ENCODE data around the gene PFKFB3.
"Not testable (repeated sequence)": the region's sequence is repeated elsewhere in the genome, so short reads cannot be mapped to it uniquely, and the experiment has no call there.

The PFKFB3 gene

GRCh38 chr10:6267941-6268340, 65.2 kb downstream of the PFKFB3 start:
- in situ Hi-C loops (cut with HindIII; ENCODE audit: low sequenced_read_pairs): no loop called here

DNA sequence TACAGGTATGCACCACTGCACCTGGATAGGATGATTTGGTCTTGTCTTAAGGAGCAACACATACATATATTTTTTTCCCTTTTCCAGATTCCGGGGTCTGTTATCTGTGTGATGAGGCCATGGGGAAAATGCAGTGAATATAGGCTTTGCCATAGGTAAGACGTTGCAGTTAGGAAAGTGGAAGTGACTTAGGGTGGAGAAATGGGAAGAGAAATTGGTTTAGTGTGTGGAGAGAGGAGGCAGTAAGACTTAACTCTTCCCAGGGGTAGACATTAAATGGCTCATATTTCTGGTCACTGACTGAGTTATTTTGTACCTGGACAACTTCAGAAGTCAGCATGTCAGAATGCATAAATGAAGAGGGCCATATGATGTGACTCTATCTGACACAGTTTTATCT, 66.7 kb downstream of the PFKFB3 start:
- in situ Hi-C loops (cut with HindIII; ENCODE audit: low sequenced_read_pairs): no loop called here

DNA sequence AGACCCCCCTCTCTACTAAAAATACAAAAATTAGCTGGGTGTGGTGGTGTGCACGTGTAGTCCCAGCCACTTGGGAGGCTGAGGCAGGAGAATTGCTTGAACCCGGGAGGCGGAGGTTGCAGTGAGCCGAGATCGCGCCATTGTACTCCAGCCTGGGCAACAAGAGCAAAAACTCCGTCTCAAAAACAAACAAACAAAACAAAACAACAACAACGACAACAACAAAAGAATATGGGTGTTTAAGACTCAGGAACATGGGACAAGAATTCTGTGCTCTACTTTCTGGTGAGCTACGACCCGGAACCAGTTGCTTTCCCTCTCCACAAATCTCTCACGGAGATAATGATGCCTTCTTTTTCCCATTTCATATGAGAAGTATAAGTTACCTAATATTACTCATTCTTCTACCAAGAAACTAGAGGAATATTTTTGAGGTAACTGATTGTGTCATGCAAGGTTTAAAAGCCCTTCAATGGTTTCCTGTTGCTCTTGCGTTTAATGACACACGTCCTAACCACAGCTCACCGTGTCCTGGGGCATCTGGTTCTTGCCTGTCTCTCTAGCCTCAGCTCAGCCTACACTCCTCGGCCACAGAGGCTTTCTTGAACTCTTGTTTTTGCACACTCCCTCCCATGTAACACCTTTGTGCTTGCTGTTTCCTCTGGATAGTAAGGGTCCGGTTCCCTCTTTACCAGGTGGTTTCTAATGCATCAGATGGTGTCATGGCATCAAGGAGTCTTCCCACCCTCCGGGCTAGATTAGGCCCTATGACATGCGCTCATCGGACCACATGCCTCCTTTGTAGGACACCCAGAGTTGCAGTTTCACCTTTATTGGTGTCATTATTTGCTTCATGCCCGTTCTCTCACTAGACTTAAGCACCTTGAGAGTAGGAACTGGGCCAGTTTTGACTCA, 67.5 kb downstream of the PFKFB3 start:
- in situ Hi-C loops (cut with HindIII; ENCODE audit: low sequenced_read_pairs): no loop called here

DNA sequence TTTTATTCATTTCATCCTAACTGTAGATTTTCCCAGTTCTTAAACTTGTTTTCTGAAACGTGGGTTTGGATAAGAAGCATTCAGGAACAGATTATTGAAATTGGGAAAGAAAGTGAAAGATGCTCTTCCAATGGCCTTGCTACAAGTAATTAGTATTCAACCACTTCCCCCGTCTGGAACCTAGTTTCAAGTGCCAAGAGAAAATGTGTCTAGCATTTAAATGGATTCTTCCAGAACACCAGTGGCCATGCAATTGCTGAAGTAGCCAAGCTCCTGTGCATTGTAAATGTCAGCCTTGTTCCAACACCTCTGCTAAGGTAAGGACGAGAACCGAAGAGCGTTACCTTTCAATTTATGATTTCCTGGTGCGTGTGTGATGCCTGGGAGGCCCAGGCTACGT, 68.2 kb downstream of the PFKFB3 start:
- in situ Hi-C loops (cut with HindIII; ENCODE audit: low sequenced_read_pairs): no loop called here

DNA sequence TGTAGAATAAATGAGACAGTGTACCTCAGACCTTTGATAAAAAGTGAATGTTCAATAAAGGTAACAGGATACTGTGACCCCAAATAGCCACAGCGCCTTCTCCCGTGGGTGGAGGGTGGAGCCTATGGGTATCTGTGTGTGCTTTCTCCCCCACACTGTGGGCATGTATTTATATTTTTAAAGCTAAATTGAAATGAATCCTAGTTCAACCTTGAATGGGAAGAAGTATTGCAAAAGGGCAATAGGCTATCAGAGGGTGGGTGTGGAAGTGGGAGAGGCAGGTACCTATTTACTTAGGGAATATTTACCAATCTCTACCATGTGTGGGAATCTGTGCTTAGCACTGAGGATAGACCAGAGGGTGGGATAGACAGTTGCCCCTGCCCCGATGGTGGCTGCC, 68.9 kb downstream of the PFKFB3 start:
- in situ Hi-C loops (cut with HindIII; ENCODE audit: low sequenced_read_pairs): no loop called here

GRCh38 chr10:6272126-6272525, 69.4 kb downstream of the PFKFB3 start:
- in situ Hi-C loops (cut with HindIII; ENCODE audit: low sequenced_read_pairs): no loop called here

DNA sequence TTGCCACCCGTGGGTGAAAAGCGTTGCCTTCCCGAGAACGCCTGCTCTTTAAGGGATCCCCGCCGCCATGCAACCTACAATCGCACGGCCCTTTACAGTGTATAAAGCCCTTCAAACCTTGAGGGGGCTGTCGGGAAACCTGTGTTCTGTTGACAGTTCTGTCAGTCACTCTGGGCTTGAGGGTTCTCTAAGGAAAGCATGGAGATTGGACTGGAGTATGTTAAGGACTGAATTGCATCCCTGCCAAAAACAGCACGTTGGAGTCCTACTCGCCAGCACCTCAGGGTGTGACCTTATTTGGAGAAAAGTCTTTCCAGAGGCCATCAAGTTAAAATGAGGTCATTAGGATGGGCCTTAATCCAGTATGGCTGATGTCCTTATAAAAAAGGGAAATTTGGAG, 70.6 kb downstream of the PFKFB3 start:
- in situ Hi-C loops (cut with HindIII; ENCODE audit: low sequenced_read_pairs): no loop called here

- in situ Hi-C loops (cut with HindIII; ENCODE audit: low sequenced_read_pairs): no loop called here
Measured at GRCh38 chr10:6274040-6274439, 71.3 kb downstream of the PFKFB3 start.

DNA sequence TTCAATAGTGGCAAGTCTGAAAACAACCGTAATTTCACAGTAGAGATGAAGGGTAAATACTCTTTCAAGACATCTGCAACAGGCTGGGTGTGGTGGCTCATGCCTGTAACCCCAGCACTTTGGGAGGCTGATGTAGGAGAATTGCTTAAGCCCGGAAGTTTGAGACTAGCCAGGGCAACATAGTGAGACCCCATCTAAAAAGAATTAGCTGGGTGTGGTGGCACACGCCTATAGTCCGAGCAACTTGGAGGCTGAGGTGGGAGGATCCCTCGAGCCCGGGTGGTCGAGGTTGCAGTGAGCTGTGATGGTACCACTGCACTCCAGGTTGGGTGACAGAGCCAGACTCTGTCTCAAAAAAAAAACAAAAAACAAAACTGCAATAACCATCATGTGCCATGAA, 71.8 kb downstream of the PFKFB3 start:
- in situ Hi-C loops (cut with HindIII; ENCODE audit: low sequenced_read_pairs): no loop called here

- in situ Hi-C loops (cut with HindIII; ENCODE audit: low sequenced_read_pairs): no loop called here
Measured at GRCh38 chr10:6275022-6275997, 72.6 kb downstream of the PFKFB3 start.

DNA sequence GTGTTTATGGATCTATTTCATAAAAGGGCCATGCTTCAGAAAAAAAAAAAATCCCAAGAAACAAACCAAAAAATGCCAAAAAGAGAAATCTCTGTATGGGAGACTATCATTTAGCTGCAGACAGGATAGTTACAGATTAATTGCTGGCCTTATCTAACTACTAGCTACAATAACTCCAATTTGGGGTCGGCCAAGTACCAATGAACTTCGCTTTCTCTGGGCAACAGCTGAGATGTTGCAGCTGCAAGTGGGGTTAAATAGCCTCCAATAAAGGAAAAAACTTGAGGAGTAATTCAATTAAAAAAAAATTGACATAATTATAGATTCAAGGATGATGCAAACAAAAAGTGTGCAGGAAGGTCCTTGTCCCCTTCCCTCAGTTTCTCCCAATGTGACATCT, 73.6 kb downstream of the PFKFB3 start:
- in situ Hi-C loops (cut with HindIII; ENCODE audit: low sequenced_read_pairs): no loop called here

DNA sequence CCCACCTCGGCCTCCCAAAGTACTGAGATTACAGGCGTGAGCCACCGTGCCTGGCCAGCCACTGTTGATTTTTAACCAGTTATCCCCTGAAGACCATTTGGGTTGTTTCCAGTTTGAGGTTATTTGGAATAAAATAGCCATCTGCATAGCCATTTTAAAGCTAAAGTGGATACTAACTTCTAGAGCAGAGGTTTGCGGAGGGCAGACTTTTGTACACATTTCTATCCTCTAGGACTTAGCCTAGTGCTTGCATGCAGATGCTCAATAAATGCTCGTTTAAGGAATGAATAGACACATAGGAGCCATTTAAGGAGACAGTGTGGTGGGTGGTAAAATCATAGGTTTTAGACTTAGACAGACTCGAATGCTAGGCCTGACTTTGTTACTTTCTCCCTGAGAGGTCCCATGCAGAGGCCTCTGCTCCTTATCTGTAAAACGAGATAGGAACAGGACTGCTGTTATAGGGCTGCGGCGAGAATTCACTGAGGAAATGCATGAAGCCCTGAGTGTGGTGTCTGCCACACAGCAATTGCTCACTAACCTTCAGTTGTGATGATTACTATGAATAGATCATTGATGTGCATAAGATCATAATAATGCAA, 75.9 kb downstream of the PFKFB3 start:
- in situ Hi-C loops (cut with HindIII; ENCODE audit: low sequenced_read_pairs): no loop called here

DNA sequence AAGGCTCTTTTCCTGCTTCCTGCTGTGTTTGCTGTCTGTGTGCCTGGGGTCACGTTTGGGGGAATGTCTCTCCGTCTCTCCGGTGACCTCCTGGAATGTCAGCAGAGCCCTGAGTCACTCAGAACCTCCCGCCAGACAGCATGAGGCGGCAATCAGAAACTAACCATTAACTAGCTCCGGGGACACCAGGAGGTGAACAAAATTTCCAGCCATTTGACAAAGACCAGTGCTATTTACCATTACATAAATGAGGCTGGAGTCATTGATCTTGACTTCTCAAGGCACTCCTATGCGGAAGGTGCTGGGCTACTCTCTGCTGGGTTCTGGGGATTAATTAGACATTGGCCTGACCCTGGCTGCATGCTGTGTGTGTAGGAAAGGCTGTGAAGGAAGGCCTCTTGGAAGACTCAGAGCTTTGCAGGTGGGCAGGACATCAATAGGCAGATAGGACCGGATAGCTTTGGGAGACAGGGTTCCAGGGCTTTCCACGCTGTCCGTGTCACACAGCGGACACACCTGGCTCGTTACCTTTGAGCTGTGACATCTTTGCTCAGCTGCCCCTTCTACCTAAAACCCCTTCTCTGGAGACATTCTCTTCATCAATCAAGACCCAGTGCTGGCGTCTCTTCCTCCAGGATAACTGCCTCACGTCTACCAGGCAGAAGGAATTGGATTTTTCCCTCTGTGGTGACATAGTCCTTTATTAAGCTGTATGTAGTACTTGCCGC, 77.0 kb downstream of the PFKFB3 start:
- in situ Hi-C loops (cut with HindIII; ENCODE audit: low sequenced_read_pairs): no loop called here

DNA sequence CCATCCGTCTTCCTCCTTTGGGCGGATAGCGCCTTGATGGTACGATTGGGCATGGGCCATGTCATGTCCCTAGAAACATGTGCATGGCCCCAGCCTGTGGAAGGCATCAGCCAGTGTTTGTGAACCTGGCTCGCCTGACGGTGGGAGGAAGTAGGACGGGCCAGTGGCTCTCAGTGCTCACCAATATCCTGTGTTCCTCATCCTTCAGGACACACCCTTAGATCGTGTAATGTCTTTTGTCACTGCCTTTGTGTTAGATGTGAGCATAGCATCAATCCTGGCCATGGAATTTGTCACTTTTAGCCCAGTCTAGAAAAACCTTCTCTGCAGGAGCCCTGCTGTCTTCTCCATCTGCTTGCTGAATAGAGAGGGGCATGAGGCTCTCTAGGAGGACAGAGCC, 77.6 kb downstream of the PFKFB3 start:
- in situ Hi-C loops (cut with HindIII; ENCODE audit: low sequenced_read_pairs): no loop called here

DNA sequence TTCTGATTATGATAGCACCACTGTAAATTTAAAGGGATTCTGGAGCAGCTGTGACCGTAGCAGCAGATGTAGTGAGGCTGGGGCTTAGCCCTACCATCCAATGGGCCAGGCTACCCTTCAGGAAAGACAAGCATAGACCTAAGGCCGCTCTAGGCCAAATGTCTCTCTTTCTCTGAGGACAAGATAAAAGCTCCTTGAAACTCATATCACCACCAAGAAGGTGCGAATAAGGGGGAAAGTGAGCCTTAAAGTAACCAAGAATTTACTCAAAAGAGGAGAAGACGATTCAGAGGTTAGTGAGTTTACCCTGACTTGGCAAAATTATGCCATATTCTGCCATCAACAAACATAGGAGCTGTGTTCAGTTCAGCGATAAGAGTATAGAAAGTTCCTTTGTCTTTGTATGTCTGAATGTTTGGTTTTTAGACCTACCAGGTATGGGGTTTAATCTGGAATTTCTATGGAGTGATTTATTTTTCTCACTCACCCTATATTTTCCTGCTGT, 79.8 kb downstream of the PFKFB3 start:
- in situ Hi-C loops (cut with HindIII; ENCODE audit: low sequenced_read_pairs): no loop called here

- in situ Hi-C loops (cut with HindIII; ENCODE audit: low sequenced_read_pairs): no loop called here
Measured at GRCh38 chr10:6283655-6284054, 80.9 kb downstream of the PFKFB3 start.

- in situ Hi-C loops (cut with HindIII; ENCODE audit: low sequenced_read_pairs): not testable (repeated sequence)
Measured at GRCh38 chr10:6290621-6291020, 87.9 kb downstream of the PFKFB3 start.

DNA sequence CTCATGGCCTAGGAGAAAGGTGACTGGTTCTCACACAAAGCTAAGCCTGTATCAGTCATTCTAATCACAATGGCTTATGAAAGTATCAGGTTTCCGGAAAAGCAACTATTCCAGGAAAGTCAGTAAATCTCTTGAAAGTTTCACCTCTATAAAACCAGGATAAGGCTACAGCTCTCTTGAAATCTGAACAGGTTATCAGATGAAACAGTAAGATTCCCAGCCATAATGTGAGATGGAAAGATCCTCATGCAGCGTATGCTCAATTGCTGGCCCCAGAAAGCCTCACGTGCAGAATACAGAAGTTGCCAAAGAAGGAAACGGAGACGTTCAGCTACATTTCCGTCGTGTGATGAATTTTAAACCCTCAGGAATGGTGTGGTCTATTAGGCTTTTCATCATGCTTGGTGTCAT, 90.0 kb downstream of the PFKFB3 start:
- in situ Hi-C loops (cut with HindIII; ENCODE audit: low sequenced_read_pairs): no loop called here

DNA sequence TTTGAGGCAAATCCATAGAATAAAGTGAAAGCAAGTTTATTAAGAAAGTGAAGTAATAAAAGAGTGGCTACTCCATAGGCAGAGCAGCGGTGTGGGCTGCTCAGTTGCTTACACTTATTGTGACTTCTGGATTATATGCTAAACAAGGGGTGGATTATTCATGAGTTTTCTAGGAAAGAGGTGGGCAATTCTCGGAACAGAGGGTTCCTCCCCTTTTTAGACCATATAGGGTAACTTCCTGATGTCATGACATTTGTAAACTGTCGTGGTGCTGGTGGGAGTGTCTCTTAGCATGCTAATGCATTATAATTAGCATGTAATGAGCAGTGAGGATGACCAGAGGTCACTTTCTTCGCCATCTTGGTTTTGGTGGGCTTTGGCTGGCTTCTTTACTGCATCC, 93.7 kb downstream of the PFKFB3 start:
- in situ Hi-C loops (cut with HindIII; ENCODE audit: low sequenced_read_pairs): loop anchor here (5.0 kb wide), 1 partner anchor 106 kb away; no protein-coding TSS in a partner anchor

DNA sequence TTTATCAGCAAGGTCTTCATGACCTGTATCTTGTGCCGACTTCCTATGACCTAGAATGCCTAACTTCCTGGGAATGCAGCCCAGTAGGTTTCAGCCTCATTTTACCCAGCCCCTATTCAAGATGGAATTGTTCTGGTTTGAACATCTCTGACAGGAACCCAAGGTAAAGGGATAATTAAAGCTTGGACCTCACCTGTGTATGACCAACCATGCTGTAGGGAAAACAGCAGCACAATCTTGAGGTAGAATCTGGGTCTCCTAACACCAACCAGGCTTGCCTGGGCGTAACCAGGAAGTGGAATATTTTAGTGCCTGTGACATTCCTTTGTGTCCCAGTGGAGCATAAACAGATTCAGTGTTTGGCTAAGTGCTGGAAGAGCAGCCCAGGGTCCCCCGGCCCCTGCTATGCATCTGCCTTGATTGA, 94.1 kb downstream of the PFKFB3 start:
- in situ Hi-C loops (cut with HindIII; ENCODE audit: low sequenced_read_pairs): loop anchor here (5.0 kb wide), 1 partner anchor 105 kb away; no protein-coding TSS in a partner anchor

Data from endothelial cell of hepatic sinusoid (primary cell).